T-helper 2 cell (primary cell): Measurements from ENCODE around the gene RNF212.

Experiments used
- DNase-seq, 5 experiments: peaks; one replicate each; pipeline versions ENCODE4 v3.0.0 to v3.0.0-alpha.2; 2012 to 2022

The RNF212 gene

DNA sequence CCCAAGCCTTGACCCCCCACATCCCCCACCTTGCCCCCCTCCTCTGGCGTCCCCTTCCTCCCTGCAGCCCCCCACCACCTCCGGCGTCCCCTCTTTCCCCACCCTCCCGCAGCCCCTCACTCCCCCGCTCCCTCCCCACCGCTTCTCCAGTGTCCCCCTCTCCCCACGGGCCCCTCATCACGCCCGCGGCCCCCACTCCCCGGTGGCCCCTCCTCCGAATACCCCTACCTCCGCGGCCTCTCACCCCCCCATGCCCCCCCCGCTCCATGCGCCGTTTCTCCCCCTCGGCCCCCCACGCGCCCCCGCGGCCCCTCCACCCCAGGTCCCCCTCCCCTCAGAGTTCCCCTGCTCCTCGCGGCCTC lies 562 bp downstream of the RNF212 start:
- no peak for DNase-seq

DNA sequence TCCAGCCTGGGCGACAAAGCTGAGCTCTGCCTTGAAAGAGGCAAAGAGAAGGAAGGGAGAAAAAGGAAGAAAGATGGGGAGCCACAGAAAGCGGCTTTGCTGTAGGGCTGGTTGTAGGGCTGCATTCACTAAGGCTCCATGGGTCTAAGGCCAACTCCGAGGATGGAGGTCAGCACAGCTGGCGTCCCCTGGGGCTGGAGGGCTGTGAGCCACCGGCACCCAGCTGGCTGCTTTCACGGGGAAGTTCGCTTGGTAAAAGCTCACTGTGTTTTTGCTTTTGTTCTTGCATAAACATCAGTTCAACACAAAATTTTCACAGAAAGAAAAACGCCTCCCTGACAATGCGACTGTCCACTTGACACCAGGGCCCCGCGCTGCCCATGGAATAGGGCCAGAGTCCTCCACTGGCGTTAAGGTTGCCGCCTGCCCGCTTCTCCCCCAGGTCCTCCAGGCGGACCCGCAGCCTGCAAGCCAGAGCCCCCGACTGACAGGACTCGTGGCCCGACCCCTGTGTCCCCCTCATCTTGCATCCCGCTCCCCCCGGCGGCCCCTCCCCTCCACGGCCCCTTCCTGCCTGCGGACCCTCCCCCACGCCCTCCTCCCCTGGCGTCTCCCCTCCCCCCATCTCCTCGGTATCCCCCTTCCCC lies 1.1 kb downstream of the RNF212 start:
- DNase-seq = no peak

DNA sequence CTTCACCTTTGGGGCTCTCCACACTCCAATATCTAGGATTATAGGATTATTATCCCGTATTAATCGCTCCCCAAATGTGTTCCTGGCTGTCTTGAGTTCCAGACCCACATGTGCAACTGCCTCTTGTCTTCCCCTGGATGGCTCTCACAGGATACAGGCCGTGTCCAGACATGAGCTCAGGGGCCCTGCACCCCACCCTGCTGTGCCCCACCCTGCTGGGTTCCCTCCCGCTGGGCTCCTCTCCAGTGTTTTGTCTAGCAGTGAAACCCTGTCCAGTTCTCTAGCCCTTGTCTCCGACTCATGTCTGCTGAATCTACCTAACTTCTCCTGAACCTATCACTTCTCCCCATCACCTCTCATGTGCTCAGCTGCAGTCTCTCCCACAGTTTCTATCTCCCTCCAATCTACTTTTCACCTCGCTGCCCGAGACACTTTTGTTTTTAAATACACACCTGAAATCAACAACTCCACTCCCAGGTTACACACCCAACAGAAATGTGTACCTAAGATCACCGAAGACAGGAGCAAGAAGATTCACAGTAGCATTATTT lies 2.0 kb downstream of the RNF212 start:
- DNase-seq = no peak

- no peak for DNase-seq
Measured at GRCh38 chr4:1109898-1110506, 3.4 kb downstream of the RNF212 start.

- no peak for DNase-seq
Measured at GRCh38 chr4:1109333-1109732, 4.0 kb downstream of the RNF212 start.

DNA sequence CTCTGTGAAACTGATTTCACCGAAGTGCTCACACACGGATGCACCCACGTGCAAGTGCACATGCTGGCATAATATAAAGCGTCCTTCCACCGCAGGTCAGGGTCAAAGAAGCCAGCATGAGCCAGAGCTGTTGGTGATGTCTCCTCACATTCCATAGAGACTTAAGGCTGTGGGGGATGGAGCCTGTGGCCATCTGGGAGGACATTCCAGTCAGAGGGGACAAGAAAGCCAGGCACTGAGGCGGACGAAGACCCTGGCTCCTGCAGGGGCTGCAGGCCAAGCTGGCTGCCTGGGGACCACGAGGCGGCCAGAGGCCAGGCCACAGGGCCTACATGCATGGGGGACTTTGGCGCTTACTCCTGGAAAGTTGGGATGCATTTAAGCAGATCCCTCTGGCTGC lies 7.7 kb downstream of the RNF212 start:
- DNase-seq = no peak

DNA sequence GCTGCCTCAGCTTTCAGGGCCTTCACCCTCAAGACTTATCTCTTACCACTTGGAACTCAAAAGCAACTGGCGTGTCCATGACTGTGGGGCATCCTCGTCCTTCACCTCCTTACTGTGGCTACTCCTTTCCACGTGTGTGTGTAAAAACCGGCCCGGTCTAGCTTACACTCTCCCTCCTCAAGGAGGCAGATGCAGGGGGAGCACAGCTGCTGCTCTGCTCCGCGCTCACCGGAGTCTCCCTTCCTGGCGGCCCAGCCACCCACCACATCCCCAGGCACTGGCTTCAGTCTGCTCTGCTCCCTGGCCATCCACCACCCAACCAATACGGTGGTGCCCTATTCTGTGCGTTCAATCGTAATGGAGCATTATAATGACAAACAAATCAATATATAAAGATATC lies 8.3 kb downstream of the RNF212 start:
- DNase-seq = no peak

- DNase-seq = no peak
Measured at GRCh38 chr4:1104647-1105046, 8.7 kb downstream of the RNF212 start.

- DNase-seq = no peak
Measured at GRCh38 chr4:1099684-1100335, 13.6 kb downstream of the RNF212 start.

- DNase-seq = no peak
Measured at GRCh38 chr4:1099270-1099669, 14.1 kb downstream of the RNF212 start.

GRCh38 chr4:1098311-1098925 lies 14.9 kb downstream of the RNF212 start:
- no peak for DNase-seq

- no peak for DNase-seq
Measured at GRCh38 chr4:1097553-1097952, 15.8 kb downstream of the RNF212 start.

- no peak for DNase-seq
Measured at GRCh38 chr4:1096841-1097240, 16.5 kb downstream of the RNF212 start.

- no peak for DNase-seq
Measured at GRCh38 chr4:1094336-1094690, 19.1 kb downstream of the RNF212 start.

GRCh38 chr4:1093391-1094335 lies 19.7 kb downstream of the RNF212 start:
- DNase-seq = no peak

- DNase-seq = no peak
Measured at GRCh38 chr4:1092983-1093361, 20.4 kb downstream of the RNF212 start.

DNA sequence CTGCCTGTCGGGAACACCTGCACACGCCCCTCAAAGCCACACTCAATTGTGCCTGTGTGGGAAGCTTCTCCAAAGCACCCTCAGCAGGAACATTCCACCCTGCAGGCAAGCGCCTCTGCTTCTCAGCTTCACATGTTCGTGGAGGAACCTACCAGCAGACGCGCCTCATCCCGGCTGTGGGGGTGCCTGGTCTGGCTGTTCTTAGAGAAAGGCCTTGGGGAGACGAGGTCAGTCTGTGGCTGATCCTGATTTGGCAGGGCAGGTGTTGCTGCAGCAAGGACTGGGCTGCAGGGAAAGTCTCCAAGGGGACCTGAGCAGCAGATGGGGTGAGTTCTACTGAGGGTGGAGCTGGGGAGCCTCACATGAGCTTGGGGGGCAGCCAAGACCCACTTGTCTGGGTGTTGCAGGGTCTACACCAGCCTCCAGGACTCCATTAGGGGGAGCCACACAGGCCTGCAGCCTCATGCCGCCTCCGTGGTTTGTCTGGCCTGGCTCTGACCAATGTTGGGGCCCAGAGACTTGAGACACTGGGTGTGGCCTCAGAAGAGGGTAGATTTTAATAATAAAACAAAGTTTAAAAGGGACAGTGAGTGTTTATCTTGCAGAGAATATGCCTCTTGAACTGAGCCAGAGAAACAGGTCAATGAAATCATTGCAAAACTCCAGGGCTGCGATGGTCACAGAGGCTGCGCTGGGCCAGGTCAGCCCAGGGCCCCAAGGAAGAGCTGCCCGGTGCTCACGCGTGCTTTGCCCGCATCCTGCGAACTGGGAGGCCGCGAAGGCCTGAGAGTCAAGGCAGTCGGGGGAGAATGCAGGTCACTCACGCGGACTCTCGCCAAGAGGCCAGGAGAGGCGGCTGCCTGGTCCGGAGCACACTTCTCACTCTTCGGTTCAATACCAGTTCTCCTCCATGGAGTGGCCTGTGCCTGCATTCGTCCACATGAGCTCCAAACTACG lies 21.1 kb downstream of the RNF212 start:
- no peak for DNase-seq

DNA sequence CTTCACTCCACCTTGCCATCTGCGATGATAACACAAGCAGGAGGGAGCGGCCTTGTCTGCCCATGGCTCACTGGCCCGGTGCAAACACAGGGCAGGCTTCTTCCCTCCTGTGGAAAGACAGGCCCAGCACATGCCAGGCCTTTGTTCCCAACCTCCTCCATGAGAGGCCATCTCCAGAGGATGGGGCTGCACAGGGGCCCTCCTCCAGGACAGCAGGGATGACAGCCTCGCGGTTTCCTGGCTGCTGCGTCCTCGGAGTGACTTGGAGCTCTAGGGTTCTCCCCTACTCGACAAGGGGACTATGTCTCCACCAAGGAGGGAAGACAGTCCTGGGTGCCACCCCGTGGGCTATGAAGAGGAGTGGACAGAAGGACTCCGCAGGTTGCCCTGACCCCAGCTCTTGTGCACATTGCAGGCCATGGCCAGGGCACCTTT lies 21.8 kb downstream of the RNF212 start:
- no peak for DNase-seq

DNA sequence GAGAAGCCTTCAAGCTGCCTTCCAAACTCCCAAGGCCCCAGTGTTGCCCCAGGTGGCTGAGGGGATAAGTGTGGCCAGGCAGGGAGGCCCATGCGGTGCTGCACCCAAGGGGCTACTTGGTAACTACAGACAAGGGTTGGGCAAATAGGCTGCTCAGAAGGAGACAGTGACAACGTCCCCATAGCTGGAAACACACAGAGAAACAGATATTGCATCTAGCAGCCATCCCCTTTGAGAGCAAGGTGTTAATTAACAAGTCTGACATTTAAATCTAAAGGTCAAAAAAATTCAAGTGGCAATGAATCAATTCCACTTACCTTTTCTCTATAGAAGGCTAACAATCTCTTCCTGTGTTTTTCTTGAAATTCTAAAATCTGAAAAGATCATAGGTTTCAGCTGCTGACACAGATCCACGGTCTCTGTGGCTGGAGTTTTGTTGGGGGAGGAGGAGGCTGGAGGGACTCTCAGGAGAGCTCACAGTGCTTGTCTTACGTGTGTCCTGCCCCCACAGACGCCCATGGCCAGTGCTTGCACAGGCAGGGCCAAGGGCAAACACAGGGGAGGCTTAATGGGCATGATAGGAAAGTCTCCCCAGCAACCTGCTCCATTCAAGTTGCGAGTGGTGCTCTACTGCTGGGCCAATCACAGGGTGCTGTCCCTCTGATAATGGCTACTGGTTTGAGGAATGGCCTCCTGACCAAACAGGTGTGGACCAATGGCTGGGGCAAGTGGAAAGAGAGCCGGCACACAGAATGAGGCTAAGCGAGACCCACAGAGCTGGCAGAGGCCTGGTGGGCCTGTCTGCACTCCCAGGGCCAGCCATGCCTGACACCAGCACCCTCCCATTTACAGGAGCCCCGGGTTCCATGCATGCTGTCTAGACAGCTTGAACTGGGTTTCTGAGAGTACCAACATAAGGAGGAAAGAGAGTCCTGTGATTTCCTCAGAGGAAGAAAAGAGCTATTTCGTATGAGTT lies 22.6 kb downstream of the RNF212 start:
- no peak for DNase-seq

GRCh38 chr4:1090036-1090435 lies 23.3 kb downstream of the RNF212 start:
- DNase-seq = no peak
